ENCODE results near the gene CAND1. TPM values are rescaled to one million over a fixed set of nuclear protein-coding genes. Genes with fewer than 3 reads are reported as not detected.

The CAND1 gene
- total and polyA plus RNA-seq, 3 donors from 2014 or later = 88.4 to 131 (median 125) TPM

DNA sequence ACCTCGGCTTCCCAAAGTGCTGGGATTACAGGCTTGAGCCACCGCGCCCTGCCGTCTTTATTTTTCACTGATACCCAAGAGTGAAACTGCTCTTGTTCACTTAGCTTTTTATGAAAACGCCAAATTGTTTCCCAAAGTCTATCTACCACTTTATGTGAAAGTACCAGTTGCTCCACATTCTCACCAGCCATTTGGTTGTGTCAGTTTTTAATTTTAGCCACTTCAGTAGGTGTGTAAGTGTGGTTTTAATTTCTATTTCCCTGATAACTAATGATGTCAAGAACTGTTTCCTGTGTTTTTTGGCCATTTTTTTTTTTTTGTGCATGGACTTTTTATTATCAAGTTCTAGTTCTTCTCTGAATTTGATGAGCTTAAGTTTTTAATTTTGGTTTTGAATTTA lies 17.1 kb downstream of the CAND1 start:
- DNase-seq = no peak
- no peak overlapping the region for H3K4me3 ChIP-seq
- H3K9me3 ChIP-seq = no peaks in the 10 kb centered on the region
- TF ChIP-seq, protein P1, sequence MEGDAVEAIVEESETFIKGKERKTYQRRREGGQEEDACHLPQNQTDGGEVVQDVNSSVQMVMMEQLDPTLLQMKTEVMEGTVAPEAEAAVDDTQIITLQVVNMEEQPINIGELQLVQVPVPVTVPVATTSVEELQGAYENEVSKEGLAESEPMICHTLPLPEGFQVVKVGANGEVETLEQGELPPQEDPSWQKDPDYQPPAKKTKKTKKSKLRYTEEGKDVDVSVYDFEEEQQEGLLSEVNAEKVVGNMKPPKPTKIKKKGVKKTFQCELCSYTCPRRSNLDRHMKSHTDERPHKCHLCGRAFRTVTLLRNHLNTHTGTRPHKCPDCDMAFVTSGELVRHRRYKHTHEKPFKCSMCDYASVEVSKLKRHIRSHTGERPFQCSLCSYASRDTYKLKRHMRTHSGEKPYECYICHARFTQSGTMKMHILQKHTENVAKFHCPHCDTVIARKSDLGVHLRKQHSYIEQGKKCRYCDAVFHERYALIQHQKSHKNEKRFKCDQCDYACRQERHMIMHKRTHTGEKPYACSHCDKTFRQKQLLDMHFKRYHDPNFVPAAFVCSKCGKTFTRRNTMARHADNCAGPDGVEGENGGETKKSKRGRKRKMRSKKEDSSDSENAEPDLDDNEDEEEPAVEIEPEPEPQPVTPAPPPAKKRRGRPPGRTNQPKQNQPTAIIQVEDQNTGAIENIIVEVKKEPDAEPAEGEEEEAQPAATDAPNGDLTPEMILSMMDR (IDR thresholded peaks at IDR 0.05) = no peak
- TF ChIP-seq POLR2A (IDR thresholded peaks at IDR 0.05) = no peak
- H3K4me1 ChIP-seq = no peaks in the 10 kb centered on the region
- intact Hi-C loops (cut with DNase I; ENCODE audit: low total_unique reads) = no loop called here
- H3K27me3 ChIP-seq = no peaks in the 10 kb centered on the region
- H3K27ac ChIP-seq = no peak overlapping the region
- H3K36me3 ChIP-seq (ENCODE audit: low read depth, missing control alignments) = no peaks in the 10 kb centered on the region
- WGBS, 2 donors = 93 to 98% methylated on average over 5 of the region's 5 CpGs

DNA sequence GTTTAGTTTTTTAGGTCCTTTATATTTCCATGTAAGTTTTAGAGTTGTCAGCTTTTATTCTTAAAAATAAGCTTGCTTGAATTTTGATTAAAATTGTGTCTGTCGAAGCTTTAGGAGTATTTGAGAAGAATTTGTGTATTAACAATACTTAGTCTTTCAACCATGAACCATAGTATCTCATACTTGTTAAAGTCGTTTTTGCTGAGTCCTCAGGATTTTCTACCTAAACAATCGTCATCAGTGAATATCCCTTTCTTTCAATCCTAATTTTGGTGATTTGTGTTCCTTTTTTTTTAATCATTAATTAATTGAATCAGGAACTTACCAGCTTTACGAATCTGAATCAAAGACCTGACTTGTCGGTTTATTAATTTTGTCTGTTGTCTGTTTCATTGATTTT lies 18.2 kb downstream of the CAND1 start:
- Histone ChIP-seq H3K36me3 (ENCODE audit: low read depth, missing control alignments) (no peaks in the 10 kb centered on the region), H3K9me3 (no peaks in the 10 kb centered on the region), H3K27me3 (no peaks in the 10 kb centered on the region), H3K4me1 (peaks cover 5% of the 10 kb centered on the region), H3K4me3 (no peak overlapping the region), H3K27ac (no peak overlapping the region)
- no peak for DNase-seq
- intact Hi-C loops (cut with DNase I; ENCODE audit: low total_unique reads) = no loop called here
- 82 to 88% methylated on average over 5 of the region's 5 CpGs for WGBS, 2 donors
- TF ChIP-seq POLR2A (IDR thresholded peaks at IDR 0.05) = no peak
- TF ChIP-seq, protein P1 (IDR thresholded peaks at IDR 0.05) = no peak

DNA sequence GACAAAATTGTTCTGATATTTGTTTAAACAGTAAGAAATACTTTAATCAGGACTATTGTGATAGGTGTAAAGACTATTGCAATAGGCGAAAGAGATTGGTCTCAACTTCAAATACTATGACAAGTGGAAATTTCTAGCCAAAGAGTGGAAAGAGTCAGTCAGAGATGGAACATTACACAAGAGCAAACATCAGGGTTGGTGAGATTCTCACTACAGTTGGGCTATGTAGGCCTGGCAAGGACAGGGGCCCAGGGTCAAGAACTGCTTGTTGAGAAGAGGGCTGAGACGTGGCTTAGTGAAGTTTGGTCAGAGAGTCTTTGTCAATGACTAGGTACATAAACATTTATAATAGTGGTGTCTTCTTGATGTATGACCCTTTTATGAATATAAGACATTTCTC lies 19.4 kb downstream of the CAND1 start:
- DNase-seq = no peak
- TF ChIP-seq, protein P1 (IDR thresholded peaks at IDR 0.05) = no peak
- TF ChIP-seq POLR2A (IDR thresholded peaks at IDR 0.05) = no peak
- WGBS, 2 donors = 81 to 86% methylated on average over 2 of the region's 2 CpGs
- Histone ChIP-seq H3K4me1 (peaks cover 6% of the 10 kb centered on the region), H3K9me3 (no peaks in the 10 kb centered on the region), H3K27ac (no peak overlapping the region), H3K27me3 (no peaks in the 10 kb centered on the region), H3K36me3 (ENCODE audit: low read depth, missing control alignments) (no peaks in the 10 kb centered on the region), H3K4me3 (no peak overlapping the region)
- intact Hi-C loops (cut with DNase I; ENCODE audit: low total_unique reads) = no loop called here

DNA sequence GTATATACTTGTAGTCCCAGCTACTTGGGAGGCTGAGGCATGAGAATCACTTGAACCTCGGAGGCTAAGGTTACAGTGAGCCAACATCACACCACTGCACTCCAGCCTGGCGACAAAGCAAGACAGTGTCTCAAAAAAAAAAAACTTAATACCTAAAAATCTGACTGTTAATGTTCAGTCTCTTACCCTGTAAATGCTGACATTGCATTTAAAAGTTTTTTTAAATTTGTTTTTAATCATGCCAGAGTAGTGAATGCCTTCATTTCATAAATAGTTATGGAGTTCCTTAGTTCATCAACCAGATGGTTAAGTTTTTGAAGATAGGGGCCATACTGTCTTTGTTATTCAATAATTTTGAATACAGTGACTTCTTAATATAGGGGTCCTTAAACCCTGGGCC lies 21.2 kb downstream of the CAND1 start:
- H3K9me3 ChIP-seq = no peaks in the 10 kb centered on the region
- no peak for DNase-seq
- TF ChIP-seq, protein P1 (IDR thresholded peaks at IDR 0.05) = no peak
- TF ChIP-seq POLR2A (IDR thresholded peaks at IDR 0.05) = no peak
- no peaks in the 10 kb centered on the region for H3K36me3 ChIP-seq (ENCODE audit: low read depth, missing control alignments)
- peaks cover 6% of the 10 kb centered on the region for H3K4me1 ChIP-seq
- intact Hi-C loops (cut with DNase I; ENCODE audit: low total_unique reads) = no loop called here
- H3K27me3 ChIP-seq = no peaks in the 10 kb centered on the region
- WGBS, 2 donors = 94 to 98% methylated on average over 2 of the region's 2 CpGs
- no peak overlapping the region for H3K27ac ChIP-seq
- no peak overlapping the region for H3K4me3 ChIP-seq

DNA sequence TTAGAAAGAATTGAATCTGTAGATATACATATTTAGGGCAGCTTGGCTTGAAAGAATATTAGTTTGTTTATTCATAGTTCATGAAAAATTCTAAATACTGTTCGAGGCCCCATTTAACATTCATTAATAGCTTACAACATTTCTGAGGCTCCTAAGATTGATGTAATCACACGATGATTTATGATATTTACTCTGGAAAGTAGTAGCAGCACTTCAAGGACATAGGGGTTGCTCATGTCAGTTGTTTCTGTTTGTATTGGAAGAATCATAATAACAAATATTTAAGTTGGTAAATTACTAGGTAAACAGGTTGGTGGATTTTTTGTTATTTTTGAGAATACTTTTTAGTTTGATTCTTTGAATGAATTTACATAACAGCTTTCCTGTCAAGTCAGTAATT lies 30.4 kb downstream of the CAND1 start:
- no peak overlapping the region for H3K27ac ChIP-seq
- H3K9me3 ChIP-seq = no peaks in the 10 kb centered on the region
- H3K27me3 ChIP-seq = no peaks in the 10 kb centered on the region
- DNase-seq = no peak
- 69 to 74% methylated on average over 2 of the region's 2 CpGs for WGBS, 2 donors
- no peak for TF ChIP-seq POLR2A (IDR thresholded peaks at IDR 0.05)
- TF ChIP-seq, protein P1 (IDR thresholded peaks at IDR 0.05) = no peak
- no peak overlapping the region for H3K4me3 ChIP-seq
- no peaks in the 10 kb centered on the region for H3K4me1 ChIP-seq
- no peaks in the 10 kb centered on the region for H3K36me3 ChIP-seq (ENCODE audit: low read depth, missing control alignments)
- intact Hi-C loops (cut with DNase I; ENCODE audit: low total_unique reads) = no loop called here

All from testis (tissue), 3 donors.